PC-9 (cell line): ENCODE data around the gene AUTS2. TPM values are rescaled to one million over a fixed set of nuclear protein-coding genes. Genes with fewer than 3 reads are reported as not detected.

Source experiments
- BruUV-seq: library from RNA; stranded (reverse); fragments of 400-500 nt; replicated peaks from 2 replicates; lab custom pipeline; 2021; lab: Mats Ljungman, UMichigan
- CTCF ChIA-PET: fragments of 300-600 bp; sonication (Branson Sonifier 250); formaldehyde crosslinking; loops from one replicate; lab custom pipeline; 2022; ENCODE audit warnings: antibody characterized with exemption; lab: Charles Lee
- POLR2A ChIA-PET: fragments of 300-600 bp; sonication (Branson Sonifier 250); formaldehyde crosslinking; loops from one replicate; lab custom pipeline; 2022; ENCODE audit warnings: antibody characterized with exemption; ENCODE audit not compliant: unreplicated experiment; lab: Charles Lee
- DNase-seq, 2 experiments: peaks; one replicate each; pipeline versions ENCODE4 v3.0.0 to v3.0.0-alpha.2; 2015 to 2022; ENCODE audit warnings: mixed read lengths in 1 of 2
- H2AFZ ChIP-seq: fragments of 200-600 bp; sonication (generic); 2 replicates; pipeline ENCODE4 v1.8.1; 2017; ENCODE audit warnings: antibody characterized with exemption
- H3F3A ChIP-seq: fragments of 200-600 bp; sonication (generic); 2 replicates; pipeline ENCODE4 v1.8.1; 2017; ENCODE audit warnings: antibody characterized with exemption, mild to moderate bottlenecking, low read depth; ENCODE audit not compliant: insufficient read depth
- H3K27ac ChIP-seq: fragments of 200-600 bp; sonication (generic); 2 replicates; pipeline ENCODE4 v1.6.1; 2016; ENCODE audit warnings: mixed run types
- H3K27me3 ChIP-seq: fragments of 200-600 bp; sonication (generic); 2 replicates; pipeline ENCODE4 v1.6.1; 2016; ENCODE audit warnings: low read depth, mixed run types; ENCODE audit not compliant: insufficient read depth
- H3K36me3 ChIP-seq: fragments of 200-600 bp; sonication (generic); 2 replicates; pipeline ENCODE4 v1.6.1; 2016; ENCODE audit warnings: low read depth, mixed run types
- H3K4me1 ChIP-seq: fragments of 200-600 bp; sonication (generic); replicated peaks from 2 replicates; pipeline ENCODE4 v1.6.1; 2016; ENCODE audit warnings: mixed run types; ENCODE audit not compliant: insufficient read depth
- H3K4me2 ChIP-seq: fragments of 200-600 bp; sonication (generic); 2 replicates; pipeline ENCODE4 v1.6.1; 2017; ENCODE audit warnings: mixed run types
- H3K4me3 ChIP-seq: fragments of 200-600 bp; sonication (generic); 2 replicates; pipeline ENCODE4 v1.6.1; 2016; ENCODE audit warnings: mixed run types
- H3K79me2 ChIP-seq: fragments of 200-600 bp; sonication (generic); 2 replicates; pipeline ENCODE4 v1.6.1; 2017; ENCODE audit warnings: low read depth, mixed run types
- H3K9me2 ChIP-seq: fragments of 200-600 bp; sonication (generic); 2 replicates; pipeline ENCODE4 v1.8.1; 2017; ENCODE audit warnings: mild to moderate bottlenecking; ENCODE audit not compliant: insufficient read depth
- H3K9me3 ChIP-seq: fragments of 200-600 bp; sonication (generic); 2 replicates; pipeline ENCODE4 v1.8.1; 2016; ENCODE audit warnings: low read depth; ENCODE audit not compliant: insufficient read depth
- H4K20me1 ChIP-seq: fragments of 200-600 bp; sonication (generic); 2 replicates; pipeline ENCODE4 v1.8.1; 2017; ENCODE audit not compliant: insufficient read depth
- EZH2 ChIP-seq: fragments of 200-600 bp; sonication (generic); IDR thresholded peaks from 2 replicates; pipeline ENCODE4 v1.8.0; 2017; ENCODE audit warnings: antibody characterized with exemption, low read depth
- intact Hi-C: fragments of 100-400 bp; cut with micrococcal nuclease; formaldehyde crosslinking; loops from one replicate; pipeline ENCODE4 v1.10.0; 2022; ENCODE audit not compliant: unreplicated experiment
- total RNA-seq: library from RNA; stranded (reverse); gene quantifications from 2 replicates; pipeline ENCODE4 v1.2.3, GENCODE V29; 2021
- TF ChIP-seq, protein P1 (sequence below): fragments of 200-600 bp; sonication (generic); conservative IDR thresholded peaks from 2 replicates; pipeline ENCODE4 v1.6.1; 2017; ENCODE audit warnings: mixed run types, antibody characterized with exemption, mild to moderate bottlenecking, moderate library complexity

AUTS2 gene
- total RNA-seq, 1 experiment from 2014 or later, result not detected

DNA sequence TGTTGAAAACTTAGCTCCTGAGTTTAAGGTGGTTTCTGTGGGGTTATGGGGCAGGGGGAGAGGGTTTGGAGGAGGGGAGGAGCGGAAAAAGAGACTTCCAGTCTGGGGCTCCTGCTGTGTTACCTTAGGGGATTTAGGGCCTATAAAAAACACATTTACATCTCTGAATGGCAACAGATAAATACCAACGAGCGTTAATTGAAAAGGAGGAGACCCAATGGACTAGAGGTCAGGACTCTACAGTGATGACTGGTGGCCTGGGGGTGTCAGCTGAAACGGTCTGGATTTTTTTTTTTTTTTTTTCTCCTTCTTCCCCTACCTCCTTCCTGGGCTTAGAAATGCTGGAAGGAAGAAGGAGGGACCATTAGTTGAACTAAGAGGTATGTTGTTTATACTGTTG lies 47.4 kb downstream of the AUTS2 start:
- Histone ChIP-seq H3K36me3 (no peaks in the 10 kb centered on the region), H3K79me2 (no peaks in the 10 kb centered on the region), H3F3A (no peaks in the 10 kb centered on the region), H3K4me3 (no peak overlapping the region), H2AFZ (no peak overlapping the region), H3K4me1 (no peaks in the 10 kb centered on the region), H4K20me1 (no peaks in the 10 kb centered on the region), H3K27ac (no peak overlapping the region), H3K4me2 (no peak overlapping the region), H3K9me3 (no peaks in the 10 kb centered on the region), H3K27me3 (no peaks in the 10 kb centered on the region), H3K9me2 (no peaks in the 10 kb centered on the region)
- intact Hi-C loops, result no loop called here
- no TSS peak for BruUV-seq
- no peak for TF ChIP-seq EZH2
- TF ChIP-seq, protein P1, sequence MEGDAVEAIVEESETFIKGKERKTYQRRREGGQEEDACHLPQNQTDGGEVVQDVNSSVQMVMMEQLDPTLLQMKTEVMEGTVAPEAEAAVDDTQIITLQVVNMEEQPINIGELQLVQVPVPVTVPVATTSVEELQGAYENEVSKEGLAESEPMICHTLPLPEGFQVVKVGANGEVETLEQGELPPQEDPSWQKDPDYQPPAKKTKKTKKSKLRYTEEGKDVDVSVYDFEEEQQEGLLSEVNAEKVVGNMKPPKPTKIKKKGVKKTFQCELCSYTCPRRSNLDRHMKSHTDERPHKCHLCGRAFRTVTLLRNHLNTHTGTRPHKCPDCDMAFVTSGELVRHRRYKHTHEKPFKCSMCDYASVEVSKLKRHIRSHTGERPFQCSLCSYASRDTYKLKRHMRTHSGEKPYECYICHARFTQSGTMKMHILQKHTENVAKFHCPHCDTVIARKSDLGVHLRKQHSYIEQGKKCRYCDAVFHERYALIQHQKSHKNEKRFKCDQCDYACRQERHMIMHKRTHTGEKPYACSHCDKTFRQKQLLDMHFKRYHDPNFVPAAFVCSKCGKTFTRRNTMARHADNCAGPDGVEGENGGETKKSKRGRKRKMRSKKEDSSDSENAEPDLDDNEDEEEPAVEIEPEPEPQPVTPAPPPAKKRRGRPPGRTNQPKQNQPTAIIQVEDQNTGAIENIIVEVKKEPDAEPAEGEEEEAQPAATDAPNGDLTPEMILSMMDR, result no peak
- no peak for DNase-seq
- CTCF ChIA-PET, result no interaction called here
- POLR2A ChIA-PET, result no interaction called here

DNA sequence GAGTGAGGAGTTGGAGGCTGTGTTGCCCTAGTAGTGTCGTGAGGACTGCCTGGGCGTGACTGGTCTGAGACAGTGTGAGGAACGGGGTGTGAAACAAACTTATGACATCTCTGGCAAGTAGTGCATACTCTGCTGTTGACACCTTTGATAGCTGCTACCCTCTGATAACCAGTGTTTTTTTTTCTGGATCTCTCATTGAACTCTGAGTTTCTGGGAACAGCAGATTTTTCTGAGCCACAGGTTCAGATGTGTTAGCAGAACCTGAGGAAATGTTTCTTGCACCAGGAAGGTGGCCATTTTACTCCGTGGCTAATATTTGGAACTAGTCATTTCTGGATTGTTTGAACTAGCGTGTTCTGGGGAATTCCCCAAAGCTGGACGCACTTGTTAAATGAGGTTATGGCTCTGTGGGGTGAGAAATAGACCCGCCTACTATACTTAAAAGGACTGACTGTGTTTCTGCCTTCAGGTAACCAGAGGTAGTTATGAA lies 52.9 kb downstream of the AUTS2 start:
- H3K4me2 ChIP-seq, result no peak overlapping the region
- no peaks in the 10 kb centered on the region for H3K9me2 ChIP-seq
- ChIA-PET CTCF (no interaction called here), POLR2A (no interaction called here)
- intact Hi-C loops, result no loop called here
- no peaks in the 10 kb centered on the region for H3K9me3 ChIP-seq
- H3K27me3 ChIP-seq, result no peaks in the 10 kb centered on the region
- no peaks in the 10 kb centered on the region for H4K20me1 ChIP-seq
- no peaks in the 10 kb centered on the region for H3K36me3 ChIP-seq
- H3K4me1 ChIP-seq, result no peaks in the 10 kb centered on the region
- no peaks in the 10 kb centered on the region for H3K79me2 ChIP-seq
- no peak overlapping the region for H3K4me3 ChIP-seq
- no peak overlapping the region for H3K27ac ChIP-seq
- H3F3A ChIP-seq, result no peaks in the 10 kb centered on the region
- DNase-seq, result no peak
- TF ChIP-seq EZH2, result no peak
- TF ChIP-seq, protein P1, result no peak
- H2AFZ ChIP-seq, result no peak overlapping the region
- BruUV-seq, result no TSS peak

DNA sequence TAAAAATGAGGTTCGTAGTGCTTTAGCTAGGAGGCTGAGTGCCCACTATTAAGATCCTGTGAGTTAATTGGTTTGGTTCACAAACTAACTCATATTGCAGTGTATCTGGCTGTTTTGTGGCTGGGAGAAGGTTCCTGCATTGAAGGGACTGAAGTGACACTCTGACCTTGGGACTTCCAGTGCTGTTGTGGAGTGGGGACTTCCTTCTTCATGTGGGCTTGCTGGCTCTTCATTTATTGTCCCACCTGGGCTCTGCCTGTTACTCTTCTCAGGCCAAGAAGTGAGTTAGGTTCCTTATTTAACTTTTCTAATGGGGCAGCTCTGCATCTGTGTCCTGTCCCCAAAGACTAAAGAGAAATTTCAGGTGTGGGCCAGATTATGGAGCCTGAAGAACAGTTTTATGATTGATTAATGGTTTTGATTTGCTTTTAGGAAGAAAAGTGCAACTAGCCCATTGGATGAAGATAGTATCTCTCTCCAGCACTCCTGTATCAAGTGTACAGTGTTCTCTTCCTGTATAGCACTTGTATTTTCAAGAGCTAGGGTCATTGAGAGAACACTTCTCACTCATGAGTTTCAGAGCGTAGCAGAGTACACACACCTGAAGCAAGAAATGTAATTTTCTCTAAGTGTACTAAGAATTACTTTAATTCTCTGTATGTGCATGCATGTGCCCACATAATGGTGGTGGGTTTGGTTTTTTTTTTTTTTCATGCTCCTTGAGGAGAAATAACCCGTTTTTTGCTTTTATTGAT lies 54.8 kb downstream of the AUTS2 start:
- BruUV-seq, result no TSS peak

More for the DNA sequence above, 54.8 kb downstream of the AUTS2 start:
- TF ChIP-seq, protein P1, result no peak
- no peak for TF ChIP-seq EZH2
- Histone ChIP-seq H4K20me1 (no peaks in the 10 kb centered on the region), H3K79me2 (no peaks in the 10 kb centered on the region), H2AFZ (no peak overlapping the region), H3K4me2 (no peak overlapping the region), H3K27ac (no peak overlapping the region), H3K4me1 (no peaks in the 10 kb centered on the region), H3F3A (no peaks in the 10 kb centered on the region), H3K36me3 (no peaks in the 10 kb centered on the region), H3K9me2 (no peaks in the 10 kb centered on the region), H3K9me3 (no peaks in the 10 kb centered on the region), H3K27me3 (no peaks in the 10 kb centered on the region), H3K4me3 (no peak overlapping the region)
- ChIA-PET CTCF (no interaction called here), POLR2A (interaction anchor here (0.6 kb wide), 1 partner anchor 454 kb away, joined by 3 read pairs; no protein-coding TSS in a partner anchor)
- intact Hi-C loops, result no loop called here
- DNase-seq, result no peak
